HG03432 (cell line): Measurements from ENCODE around the gene EPHA1.
"Not testable (repeated sequence)": the region's sequence is repeated elsewhere in the genome, so short reads cannot be mapped to it uniquely, and the experiment has no call there.

Experiments used
- ATAC-seq: cut with Tn5 transposase; IDR thresholded peaks from one replicate; pipeline ENCODE4 v1.9.1; 2021; ENCODE audit warnings: mild to moderate bottlenecking, moderate library complexity; ENCODE audit not compliant: unreplicated experiment

Gene EPHA1

DNA sequence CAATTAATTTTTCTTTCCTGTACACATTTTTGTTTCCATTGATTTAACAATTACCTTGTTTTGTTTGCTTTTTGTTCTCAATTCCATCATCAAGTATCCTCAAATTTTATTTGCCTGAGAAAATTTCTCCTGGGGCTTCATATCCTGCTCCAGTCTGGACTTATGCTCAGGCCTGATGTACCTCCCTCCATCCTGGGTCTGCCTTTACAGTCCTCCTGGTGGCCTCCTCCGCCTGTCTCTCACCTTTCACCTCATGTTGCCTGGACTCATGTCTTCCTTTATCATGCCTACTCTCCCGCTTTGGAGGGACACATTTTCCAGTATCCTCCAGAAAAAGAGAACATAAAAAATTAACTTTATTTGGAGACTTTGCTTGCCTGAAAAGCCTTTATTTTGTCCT is 22.5 kb upstream of the EPHA1 start:
- no peak for ATAC-seq

DNA sequence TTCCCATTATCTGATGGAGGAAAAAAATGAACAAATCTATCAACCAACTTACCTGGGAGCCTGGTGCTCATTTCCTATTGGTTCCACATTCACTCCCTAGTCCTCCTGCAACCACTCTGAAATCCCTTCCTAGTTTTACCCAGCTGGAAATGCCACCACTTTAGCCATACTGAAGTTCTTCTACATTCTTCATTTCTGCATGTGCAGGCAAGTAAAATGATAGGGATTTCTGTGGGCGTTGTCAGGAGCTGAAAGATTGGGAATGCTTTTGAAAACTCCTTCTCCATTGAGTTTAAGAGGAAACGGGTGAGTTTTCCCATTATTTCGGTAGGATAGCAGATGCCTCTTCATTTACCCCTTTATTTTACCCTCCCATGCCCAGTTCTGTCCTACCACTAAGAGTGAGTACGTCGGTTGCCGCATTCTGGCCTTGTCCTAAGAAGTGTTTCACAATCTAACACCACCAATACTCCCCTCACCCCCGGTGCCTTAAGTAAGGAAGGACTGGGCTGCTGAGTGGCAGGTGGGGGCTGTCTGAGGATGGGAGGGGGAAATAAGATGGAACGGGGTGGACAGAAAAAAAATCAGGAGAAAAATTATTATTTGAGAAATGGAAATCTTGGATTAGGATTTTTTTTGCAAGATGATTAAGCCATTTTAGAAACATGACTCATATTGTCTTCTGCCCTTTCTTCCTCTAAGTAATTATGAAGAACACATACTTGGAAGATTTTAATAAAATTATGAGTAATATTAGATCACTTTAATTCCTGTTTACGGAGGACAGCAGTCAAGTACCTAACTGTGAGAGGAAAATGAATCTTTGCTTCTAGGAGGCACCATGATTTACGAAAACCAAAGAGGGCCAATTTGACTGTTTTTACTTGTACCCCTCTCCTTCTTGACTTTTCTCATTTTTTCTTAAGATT is 21.4 kb upstream of the EPHA1 start:
- no peak for ATAC-seq

DNA sequence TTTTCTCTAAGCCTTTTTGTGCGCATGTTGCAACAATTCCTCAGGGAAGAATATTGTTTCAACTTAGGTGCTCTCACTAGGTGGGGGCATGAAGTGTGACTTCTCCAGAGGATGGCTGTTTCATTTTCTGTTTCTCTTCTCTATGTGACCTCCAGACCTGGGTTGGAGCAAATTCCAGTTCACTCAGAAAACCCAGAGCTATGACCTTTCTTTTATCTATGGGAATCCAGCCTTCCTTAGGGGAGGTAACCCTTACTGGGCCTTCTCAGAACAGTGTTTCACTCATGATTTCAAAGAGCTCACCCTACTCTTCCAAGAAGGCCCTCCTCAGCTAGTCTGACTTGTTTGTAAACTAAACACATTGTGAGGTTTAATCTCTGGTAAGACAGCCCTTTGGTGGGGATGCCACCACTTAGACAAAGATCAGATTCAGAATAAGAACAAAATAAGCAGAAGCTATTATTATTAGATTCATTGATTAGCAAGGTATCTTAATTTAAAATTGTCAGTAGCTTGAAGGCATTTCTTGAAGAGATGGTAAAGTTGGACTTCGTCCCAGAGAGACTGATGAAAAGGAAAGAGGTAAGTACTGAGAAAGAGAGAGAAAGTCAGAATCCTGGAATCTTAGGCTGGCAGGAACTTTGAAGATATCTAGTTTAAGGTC is 18.0 kb upstream of the EPHA1 start:
- ATAC-seq = no peak

DNA sequence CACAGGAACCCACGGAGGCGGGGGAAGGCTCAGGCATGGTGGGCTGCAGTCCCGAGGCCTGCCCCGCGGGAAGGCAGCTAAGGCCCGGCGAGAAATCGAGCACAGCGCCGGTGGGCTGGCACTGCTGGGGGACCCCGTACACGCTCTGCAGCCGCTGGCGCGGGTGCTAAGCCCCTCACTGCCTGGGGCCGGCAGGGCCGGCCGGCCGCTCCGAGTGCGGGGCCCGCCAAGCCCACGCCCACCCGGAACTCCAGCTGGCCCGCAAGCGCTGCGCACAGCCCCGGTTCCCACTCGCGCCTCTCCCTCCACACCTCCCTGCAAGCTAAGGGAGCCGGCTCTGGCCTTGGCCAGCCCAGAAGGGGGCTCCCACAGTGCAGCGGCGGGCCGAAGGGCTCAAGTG is 15.8 kb upstream of the EPHA1 start:
- not testable (repeated sequence) for ATAC-seq

DNA sequence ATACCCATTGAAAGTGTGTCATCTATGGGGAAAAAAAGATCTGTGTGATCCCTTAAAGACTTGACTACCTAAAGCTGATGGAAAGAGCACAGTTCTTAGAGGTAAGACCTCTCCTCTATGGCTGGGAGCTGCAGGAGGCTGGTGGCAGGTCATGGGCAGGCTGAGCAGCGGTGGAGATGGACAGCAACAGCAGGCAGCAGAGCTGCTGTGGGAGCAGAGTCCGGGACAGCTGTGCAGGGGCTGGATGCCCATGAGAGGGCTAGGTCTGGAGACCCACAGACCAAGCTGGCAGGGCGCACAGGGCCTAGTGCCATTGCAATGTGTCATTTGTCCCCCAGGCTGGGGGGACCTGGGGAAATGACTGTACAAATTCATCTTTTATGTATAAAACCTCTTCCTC is 13.4 kb upstream of the EPHA1 start:
- ATAC-seq = no peak

DNA sequence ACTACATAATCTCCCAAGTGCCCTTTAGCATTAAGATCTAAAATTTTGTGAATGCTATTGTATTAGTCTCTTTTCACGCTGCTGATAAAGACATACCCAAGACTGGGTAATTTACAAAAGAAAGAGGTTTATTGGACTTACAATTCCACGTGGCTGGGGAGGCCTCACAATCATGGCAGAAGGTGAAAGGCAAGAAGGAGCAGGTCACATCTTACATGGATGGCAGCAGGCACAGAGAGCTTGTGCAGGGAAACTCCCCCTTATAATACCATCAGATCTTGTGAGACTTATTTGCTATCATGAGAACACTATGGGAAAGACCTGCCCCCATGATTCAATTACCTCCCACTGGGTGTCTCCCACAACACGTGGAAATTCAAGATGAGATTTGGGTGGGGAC is 12.0 kb upstream of the EPHA1 start:
- ATAC-seq = not testable (repeated sequence)

DNA sequence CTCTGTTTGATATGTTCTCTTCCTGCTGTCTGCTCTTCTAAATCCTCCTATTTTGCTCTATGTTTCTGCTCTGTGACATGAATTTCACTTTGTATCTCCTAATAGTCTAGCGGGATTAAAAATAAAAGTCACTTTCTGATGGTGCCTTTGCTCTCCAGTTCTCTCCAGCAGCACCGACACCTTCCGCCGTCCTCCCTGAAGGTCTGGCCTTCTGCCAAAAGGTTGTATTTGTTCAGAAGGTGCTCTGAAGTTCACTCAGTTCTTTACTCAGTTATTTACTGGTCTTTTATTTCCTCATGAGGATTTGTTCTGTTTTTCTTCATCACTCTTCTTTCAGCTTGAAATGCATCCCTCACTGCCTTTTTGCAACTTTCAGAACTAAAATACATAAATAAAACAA is 11.2 kb upstream of the EPHA1 start:
- no peak for ATAC-seq

DNA sequence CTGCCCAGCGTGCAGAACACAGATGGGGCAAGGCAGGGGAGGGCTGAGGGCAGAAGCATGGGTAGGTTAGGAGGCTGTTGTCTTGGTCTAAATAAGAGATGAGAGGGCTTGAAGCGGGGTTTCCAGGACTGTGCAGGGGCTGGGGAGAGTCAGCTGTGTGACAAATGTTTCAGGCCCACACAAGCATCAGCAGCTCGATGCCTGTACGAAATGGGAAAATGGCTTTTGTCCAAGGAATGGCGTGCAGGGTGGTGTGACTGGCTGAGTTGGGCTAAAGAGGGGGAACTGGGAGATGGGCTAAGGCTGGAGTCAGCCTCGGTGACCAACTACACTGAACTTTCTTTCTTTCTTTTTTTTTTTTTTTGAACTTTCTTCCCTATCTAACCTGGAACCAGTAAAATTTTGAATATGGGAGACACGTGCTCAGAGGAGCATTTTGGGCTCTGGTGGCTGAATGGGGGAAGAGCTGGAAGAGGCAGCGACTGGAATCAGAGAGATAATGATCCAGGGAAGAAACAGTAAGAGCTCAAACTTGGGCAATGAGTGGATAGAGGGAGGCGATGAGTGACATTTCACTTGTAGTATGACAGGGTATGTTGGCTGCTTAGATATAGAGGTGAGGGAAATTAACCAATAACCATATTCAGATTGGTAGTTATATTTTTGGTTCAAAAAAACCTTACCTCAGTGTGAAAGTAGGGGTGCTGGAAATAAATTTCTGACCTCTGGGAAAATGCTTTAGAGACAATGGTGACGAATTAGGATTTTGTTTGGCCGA is 10.2 kb upstream of the EPHA1 start:
- no peak for ATAC-seq

DNA sequence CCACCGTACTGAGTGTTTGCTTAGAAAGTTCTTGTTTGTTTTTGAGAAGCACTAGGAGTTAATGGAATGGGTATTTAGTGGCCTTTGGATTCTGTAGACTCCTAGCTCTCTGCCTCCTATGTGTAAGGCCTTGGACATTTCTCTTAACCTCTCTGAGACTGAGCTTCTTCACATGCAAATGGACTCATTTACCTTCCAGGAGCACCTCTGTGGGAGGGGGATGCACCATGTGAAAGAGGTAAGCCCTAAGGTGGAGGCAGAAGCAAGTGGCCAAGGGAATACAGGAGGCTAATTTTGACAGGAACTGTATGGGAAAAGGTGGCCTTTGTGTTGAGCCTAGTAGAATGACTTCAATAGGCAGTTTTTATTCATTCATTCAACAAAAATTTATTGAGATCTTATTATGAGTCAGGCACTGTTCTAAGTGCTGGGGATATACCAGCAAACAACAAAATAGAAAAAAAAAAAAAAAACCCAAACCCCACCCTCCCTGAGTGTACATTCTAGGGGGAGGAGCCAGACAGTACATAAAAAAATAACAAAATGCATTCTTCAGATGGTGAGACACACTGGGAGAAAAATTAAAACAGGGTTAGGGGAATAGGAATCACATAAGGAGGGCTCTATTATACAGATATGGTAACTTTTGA is 9.2 kb upstream of the EPHA1 start:
- ATAC-seq = no peak

DNA sequence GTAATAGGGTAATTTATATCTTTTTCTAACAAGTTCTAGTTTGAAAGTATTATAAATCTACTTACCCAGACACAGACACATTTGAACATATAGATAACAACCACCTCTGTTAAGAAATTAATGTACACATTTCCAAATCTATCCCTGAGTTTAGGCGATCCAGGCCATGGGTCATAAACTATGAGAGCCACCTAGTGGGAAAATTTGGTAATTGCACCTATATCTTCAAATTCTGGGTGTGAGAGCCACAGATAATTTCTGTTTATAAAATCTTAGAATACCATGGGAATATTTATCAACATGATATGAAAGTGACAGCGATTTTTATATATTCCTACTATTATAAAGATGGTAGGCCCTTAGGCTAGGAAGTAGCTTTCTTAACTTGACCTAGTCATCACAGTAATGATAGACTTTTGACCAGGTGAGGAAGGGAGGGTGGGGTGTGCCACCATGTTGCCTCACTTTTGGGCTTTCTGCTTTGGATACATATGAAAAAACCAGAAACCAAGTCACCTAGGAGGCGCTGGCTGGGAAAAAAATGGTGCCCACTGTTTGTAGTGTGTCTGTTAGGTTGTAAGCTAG is 8.0 kb upstream of the EPHA1 start:
- no peak for ATAC-seq

DNA sequence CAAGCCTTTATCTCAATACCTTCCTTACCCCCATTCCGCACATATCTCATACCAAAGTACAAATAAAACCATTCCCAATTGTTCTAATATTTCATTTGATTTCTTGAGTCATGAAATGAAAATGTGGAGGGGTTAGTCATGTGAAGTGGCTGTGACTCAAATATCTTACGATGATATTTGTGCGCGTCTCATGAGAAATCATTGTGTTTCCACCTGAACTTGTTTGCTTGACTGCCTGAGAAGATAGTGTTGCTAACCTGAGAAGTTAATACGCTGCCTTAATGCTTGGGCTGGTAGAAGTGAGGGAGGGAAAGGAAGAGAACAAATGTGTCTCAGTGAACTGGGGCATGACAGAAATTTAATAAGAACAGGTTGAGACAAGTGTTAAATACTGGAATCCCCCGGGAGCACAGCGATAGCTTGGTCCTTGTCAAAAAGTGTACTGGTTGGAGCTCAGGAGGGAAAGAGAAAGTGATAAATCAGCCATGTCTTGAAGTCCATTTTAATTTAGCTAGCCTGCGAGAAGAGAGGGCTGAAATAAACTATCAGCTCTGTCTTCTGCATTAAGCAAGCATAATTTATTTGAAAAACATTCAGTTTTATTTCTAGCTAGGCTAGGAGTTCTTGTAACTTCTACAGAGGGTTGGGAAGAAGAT is 7.2 kb upstream of the EPHA1 start:
- ATAC-seq = no peak

DNA sequence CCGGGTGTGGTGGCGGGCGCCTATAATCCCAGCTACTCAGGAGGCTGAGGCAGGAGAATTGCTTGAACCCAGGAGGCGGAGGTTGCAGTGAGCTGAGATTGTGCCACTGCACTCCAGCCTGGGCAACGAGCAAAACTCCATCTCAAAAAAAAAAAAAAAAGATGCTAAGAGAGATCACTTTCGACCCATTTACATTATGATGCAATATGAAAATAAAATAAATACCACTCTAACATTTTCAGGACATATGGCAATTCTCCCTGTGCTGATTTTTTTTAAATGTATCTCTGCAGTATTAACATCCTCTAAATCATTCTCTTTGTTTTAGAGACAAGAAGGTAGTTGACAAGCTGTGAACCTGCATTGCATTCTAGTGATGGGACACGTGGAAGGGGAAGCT is 6.6 kb upstream of the EPHA1 start:
- ATAC-seq = not testable (repeated sequence)

DNA sequence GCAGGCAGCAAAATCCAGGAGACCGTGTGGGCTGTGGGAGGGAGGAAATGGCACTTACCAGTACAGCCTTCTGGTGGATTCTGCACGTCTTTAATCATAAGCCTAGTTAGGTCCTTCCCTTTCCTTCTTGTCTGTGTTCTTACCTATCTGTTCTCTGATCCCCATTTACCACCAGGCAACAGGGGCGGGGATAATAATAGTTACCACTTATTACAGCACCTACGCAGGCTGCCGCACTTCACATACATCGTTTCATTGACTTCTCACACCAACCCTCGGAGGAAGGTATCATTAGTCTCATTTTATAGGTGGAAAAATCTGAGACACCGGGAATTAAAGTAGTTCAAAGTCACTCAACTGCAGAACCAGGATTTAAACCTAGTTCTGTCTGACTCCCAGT is 4.5 kb upstream of the EPHA1 start:
- no peak for ATAC-seq

DNA sequence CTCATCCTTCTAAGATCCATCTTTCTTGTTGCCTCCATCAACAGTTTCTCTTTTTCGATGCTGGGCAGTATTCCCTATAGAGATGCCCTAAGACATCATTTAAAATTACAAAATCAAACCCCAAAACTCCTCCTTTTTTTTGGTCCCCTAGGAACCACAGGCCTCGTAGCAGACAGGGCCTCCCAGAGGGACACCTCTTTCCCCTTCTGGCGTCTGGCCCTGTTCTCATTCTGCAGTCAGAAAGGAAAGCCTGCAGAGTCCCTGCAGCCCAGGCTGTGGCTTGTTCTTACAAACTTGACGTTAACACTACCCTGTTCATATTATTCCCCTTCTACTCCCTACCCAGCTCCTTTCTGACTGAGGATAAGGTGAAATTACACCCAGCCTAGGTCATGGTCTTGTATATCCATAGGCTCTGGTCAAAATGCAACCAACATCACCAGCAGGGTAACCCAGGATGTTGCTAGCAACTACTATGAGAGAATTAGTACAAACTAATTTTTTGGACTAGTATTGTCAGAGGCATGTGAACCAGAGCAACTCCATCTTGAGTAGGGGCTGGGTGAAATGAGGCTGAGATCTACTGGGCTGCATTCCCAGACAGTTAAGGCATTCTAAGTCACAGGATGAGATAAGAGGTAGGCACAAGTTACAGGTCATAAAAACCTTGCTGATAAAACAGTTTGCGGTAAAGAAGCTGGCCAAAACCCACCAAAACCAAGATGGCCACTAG is 3.5 kb upstream of the EPHA1 start:
- no peak for ATAC-seq

DNA sequence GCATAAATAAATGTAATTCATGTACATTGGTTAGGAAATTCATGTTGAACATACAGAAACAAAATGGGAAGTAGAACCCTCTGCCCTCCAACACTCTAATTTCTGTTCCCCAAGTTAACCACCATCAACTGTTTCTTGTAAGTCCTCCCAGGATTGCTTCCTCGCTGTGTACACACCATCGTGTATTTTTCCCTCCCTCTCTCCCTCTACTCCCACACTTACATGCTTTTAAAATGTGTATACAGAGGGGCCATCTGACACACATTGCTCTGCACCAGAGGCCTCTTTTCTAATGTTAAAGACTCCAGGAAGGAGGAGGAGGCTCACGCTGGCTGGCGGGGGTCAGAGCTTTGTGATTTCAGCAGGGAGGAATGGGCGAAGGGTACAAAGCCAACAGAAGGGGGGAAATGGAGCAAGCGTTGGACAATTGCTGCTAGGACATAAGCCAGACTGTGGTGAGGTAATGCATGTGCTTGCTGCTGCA is 1.9 kb upstream of the EPHA1 start:
- ATAC-seq = no peak

DNA sequence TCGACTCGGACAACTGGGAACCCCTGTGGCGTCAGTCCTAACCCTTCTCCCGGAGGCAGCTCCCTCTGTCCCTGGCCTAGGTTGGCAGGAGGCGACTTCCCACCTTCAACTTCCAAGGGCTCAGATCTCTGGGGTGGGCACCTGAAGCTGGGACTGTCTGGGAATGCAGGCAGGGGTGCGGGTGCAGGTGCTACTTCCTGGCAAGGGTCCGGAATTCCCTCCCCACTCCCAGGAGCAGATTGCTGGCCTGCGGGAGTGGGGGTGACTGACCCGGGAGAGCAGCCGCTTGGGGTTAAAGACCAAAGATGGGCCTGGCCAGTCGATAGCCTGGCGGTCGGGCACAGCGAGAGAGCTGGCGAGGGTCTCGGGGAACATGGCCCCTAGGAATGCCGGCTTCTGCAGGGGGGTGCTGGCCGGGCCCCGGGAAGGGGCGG is 387 bp downstream of the EPHA1 start:
- ATAC-seq = no peak

DNA sequence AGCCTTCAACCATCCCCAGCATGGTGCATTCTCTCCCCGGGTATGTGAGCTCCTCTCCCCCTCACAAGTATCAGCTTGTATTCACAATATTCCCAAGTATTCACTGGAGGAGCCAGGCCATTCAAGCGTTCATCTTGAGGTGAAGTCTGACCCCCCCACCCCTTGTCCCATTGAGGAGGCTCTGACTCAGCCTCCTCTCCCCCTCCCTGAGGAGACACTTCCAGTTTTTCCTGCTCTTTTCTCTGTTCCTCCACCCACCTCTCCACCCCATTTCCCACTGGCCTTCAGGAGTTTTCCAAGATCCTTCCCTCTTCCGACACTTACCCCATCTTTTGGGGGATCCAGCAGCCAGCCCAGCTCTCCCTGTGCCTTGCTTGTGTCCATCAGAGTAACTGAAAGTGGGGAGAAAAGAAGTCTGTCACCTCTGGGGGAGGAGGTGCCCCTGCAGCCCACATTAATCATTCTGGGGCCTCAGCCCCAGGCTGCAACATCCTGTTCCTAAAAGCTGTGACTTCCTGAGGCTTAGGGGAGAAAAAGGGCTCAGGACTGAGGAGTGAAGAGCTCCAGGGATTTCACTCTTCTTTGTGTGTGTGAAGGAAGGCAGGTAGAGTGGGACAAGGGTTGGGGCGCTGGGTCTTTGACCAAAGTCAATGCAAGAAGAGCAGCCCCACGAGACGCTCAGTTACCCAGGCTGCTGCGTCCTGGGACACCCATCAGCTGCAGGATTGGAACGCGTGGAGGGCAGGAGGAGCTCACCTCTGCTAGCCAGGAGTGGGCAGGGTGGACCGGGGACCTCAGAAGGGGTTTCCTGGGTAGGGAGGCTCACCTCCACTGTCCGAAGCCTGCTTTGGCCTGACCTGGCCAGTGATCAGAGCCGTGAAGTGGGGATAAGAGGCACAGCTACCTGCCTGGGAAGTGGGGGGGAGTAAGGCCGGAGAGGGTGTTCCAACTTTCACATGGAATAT is 1.1 kb downstream of the EPHA1 start:
- no peak for ATAC-seq

DNA sequence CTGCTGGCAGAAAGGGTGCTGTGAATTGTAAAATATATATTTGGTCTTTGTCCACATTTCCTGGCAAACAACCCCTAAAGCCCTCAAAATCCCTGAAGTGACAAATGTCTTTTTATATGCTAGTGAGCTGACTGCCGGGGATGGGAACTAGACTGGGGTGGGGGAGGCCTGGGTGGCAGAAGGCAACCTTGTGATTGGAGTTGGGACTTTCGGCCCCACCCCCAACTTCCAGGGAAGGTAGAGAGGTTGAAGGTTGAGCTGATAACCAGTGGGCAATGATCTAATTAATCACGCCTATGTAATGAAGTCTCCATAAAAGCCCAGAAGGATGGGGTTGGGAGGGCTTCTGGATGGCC is 2.7 kb downstream of the EPHA1 start:
- no peak for ATAC-seq
